NCI-H2081 treated with DMSO at 0.1 percent for 48 hours (cell line): ENCODE data around the gene GEN1.

ENCODE experiments used
- DNase-seq: peaks from one replicate; lab custom pipeline; 2025; lab: John Stamatoyannopoulos, UW

The GEN1 gene

GRCh38 chr2:17752892-17753802 is 791 bp upstream of the GEN1 start:
- DNase-seq, result no peak

DNA sequence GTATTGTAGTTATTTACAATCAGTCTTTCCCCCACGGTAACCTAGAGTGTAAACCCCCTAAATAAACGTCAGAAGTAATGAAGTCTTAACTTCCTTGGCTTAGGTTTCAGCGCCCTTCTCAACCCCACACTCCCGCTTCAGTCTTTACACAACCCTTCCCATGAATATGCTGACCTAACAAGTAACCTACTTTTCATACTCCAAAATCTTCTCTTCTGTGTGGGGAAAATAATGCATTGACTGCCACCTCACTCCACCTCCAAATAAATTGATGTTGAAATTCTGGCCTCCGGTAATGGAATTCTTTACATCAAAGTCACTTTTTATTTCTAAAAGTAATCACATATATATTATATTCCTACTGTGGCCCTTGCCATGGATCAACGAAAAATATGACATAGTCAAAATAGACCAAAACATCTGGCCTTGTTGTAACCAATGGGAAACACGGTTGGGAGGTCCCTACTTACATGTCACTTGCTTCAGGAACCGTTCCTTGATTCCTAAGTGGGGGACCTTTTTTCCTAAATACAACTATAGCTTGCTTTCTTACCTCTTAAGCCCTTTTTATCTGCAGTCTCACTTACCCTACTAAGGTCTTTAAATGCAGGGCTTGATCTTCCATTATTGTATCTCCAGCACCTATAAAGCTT is 961 bp downstream of the GEN1 start:
- DNase-seq, result no peak

GRCh38 chr2:17756668-17757067 is 2.7 kb downstream of the GEN1 start:
- DNase-seq, result no peak

GRCh38 chr2:17757321-17757720 is 3.4 kb downstream of the GEN1 start:
- DNase-seq, result no peak

DNA sequence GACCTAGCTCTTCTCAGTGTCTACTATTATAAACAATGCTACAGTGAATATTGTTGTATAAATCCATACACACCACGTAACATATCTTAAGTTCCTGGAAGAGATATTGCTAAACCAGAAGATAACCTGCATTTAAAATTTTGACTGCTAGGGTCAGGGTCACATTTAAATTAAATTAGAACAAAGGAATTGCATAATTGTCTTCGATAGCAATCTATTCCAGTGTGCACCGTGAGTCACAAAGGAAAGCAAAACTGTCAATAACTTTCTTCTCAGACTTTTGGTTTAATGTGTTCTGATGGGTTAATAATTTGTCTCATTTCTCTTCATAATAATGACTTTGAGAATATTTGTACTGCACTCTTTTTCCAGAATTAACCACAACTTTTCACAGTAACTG is 4.2 kb downstream of the GEN1 start:
- DNase-seq, result no peak

- no peak for DNase-seq
These were observed 5.9 kb downstream of the GEN1 start for GRCh38 chr2:17759805-17760204.

DNA sequence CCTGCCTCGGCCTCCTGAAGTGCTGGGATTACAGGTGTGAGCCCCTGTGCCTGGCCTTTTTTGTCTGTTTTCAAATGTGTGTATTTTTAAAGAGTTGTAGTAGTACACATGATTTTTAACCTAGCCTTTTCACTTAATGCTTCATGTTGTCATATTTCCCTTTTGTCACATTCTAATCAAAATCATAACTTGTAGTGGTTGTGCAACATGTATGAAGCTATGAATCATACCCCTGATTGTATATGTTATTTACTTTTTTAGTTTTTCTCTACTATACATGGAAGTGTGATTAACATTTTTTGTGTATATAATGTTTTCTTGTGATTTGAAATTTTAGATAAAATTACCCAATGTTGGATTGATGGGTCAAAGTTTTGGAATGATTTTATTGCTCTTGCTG is 8.5 kb downstream of the GEN1 start:
- DNase-seq, result no peak

DNA sequence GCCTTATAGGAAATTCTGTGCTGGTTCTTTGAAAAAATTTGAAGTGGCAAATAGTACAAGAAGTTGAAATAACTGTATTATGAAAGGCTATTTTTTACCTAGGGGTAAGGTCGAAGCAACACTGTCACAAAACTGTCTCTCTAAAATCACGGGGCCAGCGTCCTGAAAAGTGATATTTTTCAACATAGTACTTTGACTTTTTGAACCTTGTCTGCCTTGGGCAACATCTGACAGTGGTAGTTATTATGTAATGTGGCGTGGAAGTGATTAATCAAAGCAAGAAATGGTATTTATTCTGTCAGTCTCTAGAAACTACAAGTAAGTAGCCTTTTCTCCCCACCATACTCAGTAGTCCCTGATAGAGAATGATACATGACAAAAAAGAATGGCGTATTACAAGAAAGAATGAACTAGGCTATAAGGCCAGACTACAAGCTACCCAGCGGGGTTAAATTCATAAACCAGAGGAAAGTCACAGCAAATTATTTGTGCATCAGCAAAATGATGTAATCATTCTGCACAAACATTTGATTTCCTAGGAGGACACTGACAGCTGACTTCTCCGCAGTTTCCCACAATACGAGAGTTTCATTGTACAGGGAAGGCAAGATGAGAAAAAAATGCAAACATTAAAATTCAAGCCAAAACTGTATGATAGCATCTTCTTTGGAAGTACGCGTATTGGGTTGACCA is 9.8 kb downstream of the GEN1 start:
- DNase-seq, result no peak

DNA sequence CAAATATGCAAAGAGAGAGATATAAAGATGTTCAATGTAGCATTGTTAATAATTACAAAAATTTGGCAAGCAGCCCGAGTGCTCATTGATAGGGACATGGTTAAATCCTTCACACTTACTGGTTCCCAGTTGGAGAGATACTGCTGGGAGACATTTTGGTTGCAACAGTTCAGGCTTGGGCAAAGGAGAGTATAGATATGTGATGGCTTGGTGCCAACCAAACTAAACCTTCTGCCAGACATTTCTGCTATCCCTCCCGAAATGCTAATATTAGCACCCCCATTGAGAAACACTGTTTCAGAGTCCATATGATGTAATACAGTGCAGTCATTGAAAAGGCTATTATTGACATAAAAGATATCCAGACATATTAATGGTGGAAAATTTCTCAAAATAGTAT is 11.5 kb downstream of the GEN1 start:
- DNase-seq, result no peak

DNA sequence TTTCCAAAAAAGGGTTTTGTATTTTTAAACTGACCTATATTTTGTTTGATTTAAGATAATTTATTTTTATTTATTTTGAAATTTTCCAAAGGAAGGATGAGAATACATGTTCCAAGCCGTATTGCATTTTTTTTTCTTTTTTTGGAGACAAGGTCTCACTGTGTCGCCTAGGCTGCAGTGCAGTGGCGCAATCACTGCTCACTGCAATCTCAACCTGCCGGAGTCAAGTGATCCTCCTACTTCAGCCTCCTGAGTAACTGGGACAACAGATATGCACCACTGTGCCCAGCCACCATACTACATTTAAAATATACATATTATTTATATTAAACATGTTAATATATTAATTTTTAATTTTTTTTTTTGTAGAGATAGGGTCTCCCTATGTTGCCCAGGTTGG is 15.0 kb downstream of the GEN1 start:
- no peak for DNase-seq

DNA sequence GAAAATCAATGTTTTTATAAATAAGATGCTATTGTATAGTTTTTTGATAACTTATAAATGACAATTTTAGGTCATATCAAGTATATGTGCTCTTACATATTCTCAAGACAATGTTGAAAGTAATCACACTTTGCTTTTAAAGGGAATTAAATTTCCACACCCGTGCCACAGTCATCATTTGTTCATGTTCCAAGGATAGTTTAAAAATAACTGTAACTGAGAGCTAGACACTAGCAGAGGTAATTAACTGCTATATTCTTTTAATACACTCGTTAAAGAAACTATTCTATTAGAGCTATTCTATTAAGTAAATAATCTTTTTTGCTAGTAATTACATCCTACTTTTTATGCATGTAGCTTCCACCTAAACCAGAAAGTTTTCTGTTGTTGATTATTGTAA is 18.0 kb downstream of the GEN1 start:
- DNase-seq, result no peak

DNA sequence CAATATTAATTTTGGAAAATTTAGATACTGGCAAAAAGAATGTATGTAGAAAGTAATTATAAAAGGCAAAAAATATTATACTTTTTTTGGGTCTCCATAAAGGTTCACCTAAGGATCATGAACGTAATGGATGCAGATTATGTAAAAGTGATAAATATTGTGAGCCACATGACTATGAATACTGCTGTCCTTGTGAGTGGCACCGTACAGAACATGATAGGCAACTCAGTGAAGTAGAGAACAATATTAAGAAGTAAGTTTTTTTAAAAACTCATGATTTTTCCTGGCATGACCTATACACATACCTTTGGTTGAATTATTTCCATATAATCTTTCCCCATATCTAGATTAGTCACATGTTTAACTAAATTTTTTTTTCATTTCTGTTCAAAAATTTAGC is 18.6 kb downstream of the GEN1 start:
- no peak for DNase-seq

DNA sequence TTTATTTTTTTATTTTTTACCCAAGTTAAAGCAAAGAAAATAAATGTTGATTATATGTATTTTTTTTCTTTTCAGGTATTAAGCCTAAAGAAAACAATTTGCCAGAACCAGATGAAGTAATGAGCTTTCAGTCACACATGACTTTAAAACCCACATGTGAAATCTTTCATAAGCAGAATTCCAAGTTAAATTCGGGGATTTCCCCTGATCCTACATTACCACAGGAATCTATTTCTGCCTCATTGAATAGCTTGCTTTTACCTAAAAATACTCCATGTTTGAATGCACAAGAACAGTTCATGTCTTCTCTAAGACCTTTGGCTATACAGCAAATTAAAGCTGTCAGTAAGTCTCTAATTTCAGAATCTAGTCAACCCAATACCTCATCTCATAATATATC is 26.6 kb downstream of the GEN1 start:
- DNase-seq, result no peak

GRCh38 chr2:17781482-17781881 is 27.5 kb downstream of the GEN1 start:
- no peak for DNase-seq

DNA sequence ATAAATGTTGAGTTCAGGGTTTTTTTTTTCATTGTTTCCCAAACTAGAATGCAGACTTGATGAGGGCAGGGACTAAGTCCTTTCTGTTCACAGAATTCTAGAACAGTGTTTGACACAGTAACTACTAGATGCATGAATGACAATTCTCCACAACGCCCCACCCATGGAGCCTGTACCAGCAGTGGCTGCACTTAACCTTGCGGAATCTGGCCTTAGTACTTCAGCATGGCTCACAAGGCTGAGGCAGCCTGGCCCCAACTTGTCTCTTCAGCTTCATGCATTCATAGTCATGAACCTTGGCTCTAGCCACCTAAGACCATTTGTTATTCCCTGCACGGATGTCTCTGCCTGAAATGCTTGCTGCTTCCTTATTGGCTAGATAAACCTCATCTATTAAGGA is 32.8 kb downstream of the GEN1 start:
- DNase-seq, result no peak

DNA sequence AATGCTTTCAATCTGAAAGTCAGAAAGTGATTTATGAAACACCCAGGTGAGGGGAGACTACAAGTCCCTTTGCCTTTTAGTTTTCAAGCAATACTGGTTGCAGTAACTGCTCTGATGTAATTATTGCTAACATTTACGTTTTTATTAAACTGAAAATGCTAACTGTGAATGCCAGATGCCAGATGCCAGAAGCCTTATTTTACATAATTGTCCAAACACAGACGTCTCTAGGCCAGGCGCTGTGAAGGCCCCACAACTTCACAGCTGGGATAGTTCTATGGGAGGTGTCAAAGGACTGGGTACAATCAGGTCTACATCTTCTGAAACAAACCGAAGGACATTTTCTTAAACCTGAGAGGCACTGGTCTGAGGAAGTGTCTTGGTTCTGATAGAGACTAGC is 34.8 kb downstream of the GEN1 start:
- no peak for DNase-seq

DNA sequence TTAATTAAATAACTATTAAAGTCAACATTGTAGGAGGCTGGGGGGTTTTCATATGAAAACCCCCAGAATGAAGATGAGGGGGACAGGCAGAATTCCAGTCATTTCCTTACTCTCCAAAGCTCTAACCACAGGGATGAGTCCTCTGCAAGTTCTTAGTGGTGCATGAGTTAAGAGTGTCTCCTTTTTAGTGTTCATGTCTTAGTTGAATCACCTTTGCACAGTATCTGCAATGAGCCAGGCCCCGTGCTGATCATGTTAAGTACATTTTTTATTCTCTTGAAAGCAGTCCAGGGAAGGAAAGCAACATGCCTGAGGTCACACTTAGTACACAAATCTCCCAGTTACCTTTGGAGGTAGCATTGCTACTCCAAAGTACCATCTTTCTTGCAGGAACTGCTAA is 36.6 kb downstream of the GEN1 start:
- DNase-seq, result no peak

GRCh38 chr2:17791121-17791816 is 37.3 kb downstream of the GEN1 start:
- no peak for DNase-seq

GRCh38 chr2:17791817-17792130 is 37.8 kb downstream of the GEN1 start:
- no peak for DNase-seq

DNA sequence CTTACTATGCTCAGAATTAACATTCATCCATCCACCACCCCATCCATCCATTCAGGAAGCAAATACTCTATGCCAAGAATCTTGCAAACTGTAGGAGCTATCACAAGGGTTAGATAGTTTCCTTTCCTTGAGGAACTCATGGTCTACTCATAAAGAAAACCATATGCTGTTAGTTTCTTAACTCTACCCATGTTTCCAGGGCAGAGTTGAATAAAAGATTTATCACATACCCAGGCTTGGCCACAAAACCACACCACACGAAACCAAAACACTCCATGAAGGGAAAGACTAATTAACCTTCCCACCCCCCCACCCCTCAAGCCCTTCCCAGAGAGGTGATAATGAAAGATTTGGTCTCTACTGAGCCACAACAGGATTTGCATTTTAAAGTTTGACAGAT is 38.6 kb downstream of the GEN1 start:
- DNase-seq, result no peak

DNA sequence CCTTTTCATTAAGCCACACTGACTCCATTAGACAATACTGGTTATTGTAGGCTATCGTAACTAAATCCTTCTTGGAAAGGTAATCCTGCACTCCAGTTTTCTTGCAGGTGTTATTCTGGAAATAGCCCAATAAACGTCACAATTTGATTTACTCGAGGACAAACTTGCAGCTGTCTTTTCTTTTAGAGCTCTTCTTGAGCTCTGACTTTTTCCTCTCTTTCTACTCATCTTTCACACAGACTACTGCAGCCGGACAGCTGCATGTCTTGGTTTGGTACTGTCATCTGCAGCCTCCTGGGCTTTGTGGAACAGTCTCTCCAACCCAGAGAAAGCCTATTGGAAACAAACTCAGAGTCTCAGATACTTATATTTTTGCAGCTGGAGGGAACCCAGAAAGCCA is 39.4 kb downstream of the GEN1 start:
- no peak for DNase-seq

DNA sequence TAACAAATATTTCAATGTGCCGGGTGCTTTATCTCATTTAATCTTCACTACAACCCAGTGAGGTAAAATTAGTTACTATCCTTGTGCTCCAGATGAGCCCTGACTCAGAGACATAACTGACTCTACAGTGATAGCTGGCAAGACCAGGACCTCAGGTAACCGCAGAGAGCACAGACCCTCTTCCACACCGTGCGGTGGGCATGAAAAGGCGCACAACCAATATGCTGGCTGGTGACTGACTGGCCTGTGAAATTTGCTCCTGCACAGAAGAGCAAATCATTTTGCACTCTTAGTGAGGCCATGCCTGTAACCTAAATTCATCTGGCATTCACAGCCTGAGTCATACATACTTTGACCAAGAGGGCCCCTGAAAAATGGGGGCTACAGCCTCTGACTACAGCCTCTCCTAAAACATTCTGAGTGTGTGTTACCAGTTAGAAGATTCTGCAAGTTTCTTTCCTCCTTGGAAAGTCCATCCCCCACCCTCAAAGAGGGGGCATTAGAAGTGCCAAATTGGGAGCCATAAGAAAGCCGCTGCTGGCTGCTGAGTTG is 39.9 kb downstream of the GEN1 start:
- no peak for DNase-seq
